H1 (cell line): ENCODE measurements around the gene CBY1. TPM values are rescaled to one million over a fixed set of nuclear protein-coding genes. Genes with fewer than 3 reads are reported as not detected.
A peak's percentile ranks its signal among the peaks of the same experiment; 100 is the strongest.

Experiments used
- RBBP5 ChIP-seq: IDR thresholded peaks from 2 replicates; pipeline ENCODE4 v1.7.1; 2012; ENCODE audit warnings: low read depth, mild to moderate bottlenecking, inconsistent platforms, low read length, moderate library complexity, borderline replicate concordance
- SIN3A ChIP-seq, 2 experiments: IDR thresholded peaks in 1 of 2; conservative IDR thresholded peaks in 1 of 2; 2 replicates each; pipeline ENCODE4 v1.6.1; 2011 to 2012; ENCODE audit warnings: low read length in 2 of 2, improper control_type of control experiment in 1 of 2, low read depth in 1 of 2, mild to moderate bottlenecking in 1 of 2
- polyA plus RNA-seq, 7 experiments: library from polyadenylated mRNA; depleted of rRNA in 3 of 7; stranded (reverse) in 5 of 7; unstranded in 2 of 7; fragments of >200 nt in 5 of 7; fragments of 200-250 nt in 2 of 7; gene quantifications; 1 replicate in 5 of 7; 2 replicates in 1 of 7; 4 replicates in 1 of 7; pipeline versions ENCODE4 v1.2.1 to v1.2.3, GENCODE V29; 2011 to 2013; ENCODE audit warnings: missing spikeins in 2 of 7, mixed read lengths in 2 of 7
- total RNA-seq: library from RNA; stranded (reverse); fragmentation: NEBNext Ultra II Directional; extraction: Animal tissue kit (Norgen Biotek cat#: 25700); gene quantifications from 2 replicates; pipeline ENCODE4 v1.2.1, GENCODE V29; 2021

Gene CBY1
- total and polyA plus RNA-seq, 2 of the 8 experiments (the other 6 are each of a cell fraction or from before 2014, with no cell fraction given): 23.2 to 30.2 TPM

DNA sequence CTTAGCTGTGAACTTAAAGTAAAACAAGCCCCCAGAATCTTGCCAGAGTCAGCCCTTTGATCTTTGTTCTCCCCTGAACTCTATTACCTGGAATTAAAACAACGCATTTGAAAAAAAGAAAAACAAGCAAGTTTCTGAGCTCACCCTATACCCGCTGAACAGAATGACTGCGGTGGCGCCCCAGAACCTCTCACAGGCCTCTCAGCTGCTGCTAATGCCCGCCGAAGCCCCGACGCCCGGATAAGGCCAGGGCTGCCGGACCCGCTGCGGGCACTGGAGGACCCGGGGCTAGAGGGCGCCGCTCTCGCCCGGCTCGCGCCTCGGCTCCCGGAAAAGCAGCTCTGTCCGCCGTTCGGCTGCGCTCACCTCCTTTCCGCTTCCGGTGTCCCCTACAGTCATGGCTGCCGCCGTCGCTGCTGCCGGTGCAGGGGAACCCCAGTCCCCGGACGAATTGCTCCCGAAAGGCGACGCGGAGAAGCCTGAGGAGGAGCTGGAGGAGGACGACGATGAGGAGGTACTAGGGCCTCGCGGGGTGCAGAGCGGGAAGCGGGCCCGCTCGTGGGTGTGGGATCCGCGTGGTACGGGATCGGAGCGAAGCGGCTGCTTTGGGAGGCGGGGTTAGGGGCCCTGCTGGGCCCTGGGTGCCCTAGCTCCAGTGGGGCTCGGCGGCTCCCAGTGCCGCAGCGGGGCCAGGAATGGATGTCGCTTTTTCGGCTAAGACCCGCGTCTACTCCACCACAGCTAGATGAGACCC is 25.3 kb downstream of the CBY1 start, which contains the start of gene TOMM22 (continued):
- peak; percentile 58; the same call in 1 of the 2 replicates for TF ChIP-seq RBBP5
- peak in 1 of 2 experiments; percentile 92; a peak in 2 of 4 replicates for TF ChIP-seq SIN3A (conservative IDR thresholded peaks at IDR 0.05 in 1 of 2, IDR thresholded peaks at IDR 0.05 in 1 of 2; ENCODE audit: low read depth in 1 of 2, low read length in 2 of 2)
- TF ChIP-seq, all 59 proteins: peak for 24
